Activated effector memory CD4-positive, alpha-beta T cell treated with anti-CD3 and anti-CD28 coated beads, Interleukin-2, amount 50 U/mL, for 16 hours (primary cell): Measurements from ENCODE around the gene SNED1.

ENCODE experiments used
- DNase-seq: peaks from one replicate; pipeline ENCODE4 v3.0.0-alpha.2; 2020

The SNED1 gene

GRCh38 chr2:241110607-241111439 is 112.4 kb downstream of the SNED1 start:
- DNase-seq, result no peak

- DNase-seq, result peak; percentile 78
Measured at GRCh38 chr2:241111440-241111805, 113.0 kb downstream of the SNED1 start.

- DNase-seq, result no peak
Measured at GRCh38 chr2:241112046-241112445, 113.6 kb downstream of the SNED1 start.

- peak; percentile 79 for DNase-seq
Measured at GRCh38 chr2:241112592-241112991, 114.2 kb downstream of the SNED1 start.

- DNase-seq, result no peak
Measured at GRCh38 chr2:241114836-241115235, 116.4 kb downstream of the SNED1 start.

- no peak for DNase-seq
Measured at GRCh38 chr2:241115361-241115760, 116.9 kb downstream of the SNED1 start.

- DNase-seq, result no peak
Measured at GRCh38 chr2:241116606-241117560, 118.5 kb downstream of the SNED1 start.

GRCh38 chr2:241118737-241119505 is 120.5 kb downstream of the SNED1 start:
- no peak for DNase-seq

GRCh38 chr2:241120440-241120839 is 122.0 kb downstream of the SNED1 start:
- no peak for DNase-seq

- DNase-seq, result no peak
Measured at GRCh38 chr2:241121008-241121407, 122.6 kb downstream of the SNED1 start.

- DNase-seq, result peak; percentile 54
Measured at GRCh38 chr2:241122376-241123002, 124.1 kb downstream of the SNED1 start.

- DNase-seq, result peak; percentile 89
Measured at GRCh38 chr2:241123816-241124536, 125.6 kb downstream of the SNED1 start.

GRCh38 chr2:241125626-241126025 is 127.2 kb downstream of the SNED1 start:
- DNase-seq, result peak; percentile 64

GRCh38 chr2:241126201-241126611 is 127.8 kb downstream of the SNED1 start:
- peak; percentile 56 for DNase-seq

GRCh38 chr2:241126771-241127202 is 128.4 kb downstream of the SNED1 start:
- DNase-seq, result peak; percentile 56

- peak; percentile 59 for DNase-seq
Measured at GRCh38 chr2:241128266-241128665, 129.8 kb downstream of the SNED1 start.

GRCh38 chr2:241129086-241129871 is 130.9 kb downstream of the SNED1 start:
- peak; percentile 53 for DNase-seq

GRCh38 chr2:241130316-241130715 is 131.9 kb downstream of the SNED1 start:
- peak; percentile 53 for DNase-seq

- peak; percentile 39 for DNase-seq
Measured at GRCh38 chr2:241131531-241131930, 133.1 kb downstream of the SNED1 start.

GRCh38 chr2:241132538-241133435 is 134.4 kb downstream of the SNED1 start:
- peak; percentile 59 for DNase-seq
